Measurements from ENCODE around the gene AMBP. TPM values are rescaled to one million over a fixed set of nuclear protein-coding genes. Genes with fewer than 3 reads are reported as not detected.
A peak's percentile ranks its signal among the peaks of the same experiment; 100 is the strongest.

AMBP gene
- total RNA-seq, 1 donor from 2014 or later = not detected

DNA sequence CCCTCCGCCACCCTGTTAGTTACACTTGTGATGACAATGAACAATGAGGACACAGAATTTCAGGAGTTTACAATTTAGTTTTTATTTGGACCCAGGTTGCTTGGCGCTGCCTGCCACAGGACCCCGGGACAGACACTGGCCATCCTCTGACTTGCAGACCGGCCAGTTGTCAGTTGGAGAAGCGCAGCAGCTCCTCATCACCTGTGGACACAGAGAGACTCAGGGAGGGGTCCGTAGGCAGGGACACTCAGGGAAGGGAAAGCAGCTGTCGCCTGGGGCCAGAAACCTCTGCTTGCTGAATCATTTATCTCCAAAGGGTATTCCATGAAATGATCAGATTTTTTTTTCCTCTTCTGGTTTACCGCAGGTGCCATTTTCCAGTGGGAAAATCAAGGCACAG is 18.0 kb downstream of the AMBP start:
- DNase-seq (ENCODE audit: low read depth) = no peak
- no peaks in the 10 kb centered on the region for H3K36me3 ChIP-seq (ENCODE audit: control insufficient read depth, insufficient read depth, low read length)
- H3K4me3 ChIP-seq (ENCODE audit: low read depth, low read length) = no peak overlapping the region
- H3K27me3 ChIP-seq (ENCODE audit: control insufficient read depth, insufficient read depth, low read length) = peaks cover 6% of the 10 kb centered on the region
- TF ChIP-seq, protein P1, sequence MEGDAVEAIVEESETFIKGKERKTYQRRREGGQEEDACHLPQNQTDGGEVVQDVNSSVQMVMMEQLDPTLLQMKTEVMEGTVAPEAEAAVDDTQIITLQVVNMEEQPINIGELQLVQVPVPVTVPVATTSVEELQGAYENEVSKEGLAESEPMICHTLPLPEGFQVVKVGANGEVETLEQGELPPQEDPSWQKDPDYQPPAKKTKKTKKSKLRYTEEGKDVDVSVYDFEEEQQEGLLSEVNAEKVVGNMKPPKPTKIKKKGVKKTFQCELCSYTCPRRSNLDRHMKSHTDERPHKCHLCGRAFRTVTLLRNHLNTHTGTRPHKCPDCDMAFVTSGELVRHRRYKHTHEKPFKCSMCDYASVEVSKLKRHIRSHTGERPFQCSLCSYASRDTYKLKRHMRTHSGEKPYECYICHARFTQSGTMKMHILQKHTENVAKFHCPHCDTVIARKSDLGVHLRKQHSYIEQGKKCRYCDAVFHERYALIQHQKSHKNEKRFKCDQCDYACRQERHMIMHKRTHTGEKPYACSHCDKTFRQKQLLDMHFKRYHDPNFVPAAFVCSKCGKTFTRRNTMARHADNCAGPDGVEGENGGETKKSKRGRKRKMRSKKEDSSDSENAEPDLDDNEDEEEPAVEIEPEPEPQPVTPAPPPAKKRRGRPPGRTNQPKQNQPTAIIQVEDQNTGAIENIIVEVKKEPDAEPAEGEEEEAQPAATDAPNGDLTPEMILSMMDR (IDR thresholded peaks at IDR 0.05; ENCODE audit: insufficient read depth, low read length, severe bottlenecking) = no peak
- FAIRE-seq = no peak

DNA sequence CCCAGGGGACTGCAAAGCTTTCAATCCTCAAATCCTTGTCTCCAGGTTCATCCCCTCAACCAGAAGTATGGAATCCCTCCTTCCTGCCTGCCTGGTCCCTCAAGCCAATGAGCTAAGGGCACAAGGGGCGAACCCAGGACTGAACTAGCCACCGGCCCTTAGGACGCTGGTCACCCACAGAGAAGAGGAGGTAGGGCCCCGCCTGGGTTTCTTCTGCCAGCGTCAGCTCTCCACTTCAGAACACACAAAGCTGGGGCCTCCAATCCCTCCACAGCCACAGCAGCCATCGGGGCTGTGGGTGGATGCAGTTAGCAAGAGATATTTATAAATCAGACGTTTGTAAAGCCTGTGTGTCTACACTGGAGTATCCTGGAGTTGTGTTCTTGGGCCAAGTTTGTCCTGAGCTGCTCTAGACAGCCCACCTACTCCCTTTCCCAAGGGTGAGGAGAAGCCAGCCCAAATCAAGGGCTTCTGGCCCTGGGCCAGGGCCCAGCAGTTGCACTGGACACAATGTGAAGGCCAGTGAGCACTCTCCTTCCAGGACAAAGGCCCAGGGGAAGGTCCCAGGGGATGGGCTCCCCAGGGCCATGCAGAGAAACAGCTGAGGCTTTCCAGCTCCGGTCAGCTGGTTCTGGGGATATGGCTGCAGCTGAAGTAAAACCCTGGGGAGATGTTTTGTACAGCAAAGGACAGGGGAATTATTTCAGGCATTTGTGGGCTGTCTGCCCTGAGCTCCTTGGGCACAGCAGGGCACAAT is 18.9 kb downstream of the AMBP start:
- no peak for DNase-seq (ENCODE audit: low read depth)
- TF ChIP-seq, protein P1 (IDR thresholded peaks at IDR 0.05; ENCODE audit: insufficient read depth, low read length, severe bottlenecking) = no peak
- H3K27me3 ChIP-seq (ENCODE audit: control insufficient read depth, insufficient read depth, low read length) = peaks cover 6% of the 10 kb centered on the region
- FAIRE-seq = peak; percentile 28
- no peaks in the 10 kb centered on the region for H3K36me3 ChIP-seq (ENCODE audit: control insufficient read depth, insufficient read depth, low read length)
- no peak overlapping the region for H3K4me3 ChIP-seq (ENCODE audit: low read depth, low read length)

DNA sequence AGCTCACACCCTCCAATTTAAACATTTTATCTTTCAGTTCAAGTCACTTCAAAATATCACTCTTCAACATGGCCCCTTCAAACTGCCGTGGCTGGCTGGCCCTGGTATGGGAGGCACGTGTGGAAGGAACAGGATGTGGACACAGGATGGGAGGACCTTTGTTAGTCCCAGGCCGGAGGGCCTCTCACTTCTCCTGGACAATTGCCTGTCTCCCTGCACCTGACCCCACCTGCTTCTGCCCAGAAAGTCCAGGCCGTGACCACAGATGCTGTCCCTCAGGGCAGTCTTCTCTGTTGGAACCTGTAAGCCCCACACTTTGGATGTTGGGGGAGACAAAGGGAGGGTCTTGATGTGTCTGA is 19.4 kb downstream of the AMBP start:
- no peaks in the 10 kb centered on the region for H3K36me3 ChIP-seq (ENCODE audit: control insufficient read depth, insufficient read depth, low read length)
- no peak for FAIRE-seq
- DNase-seq (ENCODE audit: low read depth) = no peak
- H3K27me3 ChIP-seq (ENCODE audit: control insufficient read depth, insufficient read depth, low read length) = peaks cover 6% of the 10 kb centered on the region
- no peak overlapping the region for H3K4me3 ChIP-seq (ENCODE audit: low read depth, low read length)
- TF ChIP-seq, protein P1 (IDR thresholded peaks at IDR 0.05; ENCODE audit: insufficient read depth, low read length, severe bottlenecking) = no peak

DNA sequence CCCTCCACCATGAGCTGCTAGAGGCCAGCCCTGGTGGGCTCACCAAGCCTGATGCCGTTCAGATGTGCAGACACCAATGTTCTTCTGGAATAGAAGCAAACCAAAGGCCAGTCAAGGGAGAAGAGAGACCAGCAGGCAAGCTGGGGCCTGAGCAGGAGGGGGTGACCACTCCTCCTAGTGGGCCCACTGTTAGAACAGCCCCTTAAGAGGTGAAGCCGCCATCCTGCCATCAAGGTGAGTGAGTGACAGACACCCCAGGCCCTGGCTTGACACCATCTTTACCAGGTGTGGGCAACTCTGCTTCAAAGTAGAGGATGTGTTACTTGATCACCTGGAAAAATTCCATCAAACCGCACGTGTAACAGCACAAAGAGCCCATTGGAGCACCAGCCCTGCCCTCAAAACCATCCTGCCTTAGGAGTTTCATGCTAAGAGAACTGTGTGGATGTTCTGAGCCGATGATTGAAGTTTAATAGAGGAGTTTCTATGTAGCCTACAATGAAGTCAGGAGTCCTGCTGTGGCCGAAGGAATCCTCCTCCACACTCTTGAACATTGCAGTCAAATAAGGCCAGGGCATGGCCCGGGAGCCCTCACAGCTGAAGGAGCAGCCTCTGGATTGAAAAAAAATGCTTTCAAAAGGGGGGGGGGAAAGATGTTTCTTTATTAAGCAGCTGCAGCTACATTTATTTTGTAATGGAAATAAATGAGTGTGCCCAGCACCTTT is 20.8 kb downstream of the AMBP start:
- FAIRE-seq = no peak
- no peak for DNase-seq (ENCODE audit: low read depth)
- H3K4me3 ChIP-seq (ENCODE audit: low read depth, low read length) = no peak overlapping the region
- H3K36me3 ChIP-seq (ENCODE audit: control insufficient read depth, insufficient read depth, low read length) = no peaks in the 10 kb centered on the region
- H3K27me3 ChIP-seq (ENCODE audit: control insufficient read depth, insufficient read depth, low read length) = no peaks in the 10 kb centered on the region
- TF ChIP-seq, protein P1 (IDR thresholded peaks at IDR 0.05; ENCODE audit: insufficient read depth, low read length, severe bottlenecking) = no peak

DNA sequence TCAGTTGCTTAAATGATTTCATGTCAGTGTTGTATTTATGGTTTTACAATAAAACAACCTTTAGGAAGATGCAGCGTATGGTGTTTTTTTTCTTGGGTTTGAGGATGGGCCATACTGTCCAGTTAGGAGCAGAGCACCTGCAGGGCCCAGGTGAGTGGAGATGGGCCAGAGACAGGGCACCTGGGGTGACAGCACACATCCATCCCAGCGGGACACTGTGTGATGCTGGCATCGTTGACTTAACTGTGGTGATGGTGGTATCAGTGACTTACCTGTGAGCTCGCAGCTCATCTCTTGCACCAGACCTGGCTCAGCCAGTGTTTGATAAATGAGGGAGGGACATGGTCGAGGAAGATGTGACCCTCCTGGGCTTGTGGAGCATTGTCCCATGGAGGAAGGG is 21.6 kb downstream of the AMBP start:
- FAIRE-seq = no peak
- no peak for DNase-seq (ENCODE audit: low read depth)
- H3K4me3 ChIP-seq (ENCODE audit: low read depth, low read length) = no peak overlapping the region

More for the DNA sequence above, 21.6 kb downstream of the AMBP start:
- TF ChIP-seq, protein P1 (IDR thresholded peaks at IDR 0.05; ENCODE audit: insufficient read depth, low read length, severe bottlenecking) = no peak
- H3K27me3 ChIP-seq (ENCODE audit: control insufficient read depth, insufficient read depth, low read length) = no peaks in the 10 kb centered on the region
- H3K36me3 ChIP-seq (ENCODE audit: control insufficient read depth, insufficient read depth, low read length) = peaks cover under 1% of the 10 kb centered on the region
